Heart left ventricle (tissue), 13 donors: ENCODE measurements around the gene PARD3.

Source experiments
- POLR2A ChIP-seq, 2 donors: fragments of 450-650 bp; IDR thresholded peaks; one replicate each; pipeline ENCODE4 v1.6.1; 2017; ENCODE audit warnings: antibody characterized with exemption in 2 of 2, mild to moderate bottlenecking in 2 of 2, moderate library complexity in 2 of 2
- TF ChIP-seq, protein P1 (sequence below), 12 donors: fragments of 200-600 bp; sonication (generic) in 4 of 12; IDR thresholded peaks; one replicate each; pipeline versions ENCODE4 v1.5.0 to v1.8.0; 2018 to 2022; ENCODE audit warnings: antibody characterized with exemption in 12 of 12, mild to moderate bottlenecking in 5 of 12
- donor health status: ischemic (EF 13 %, LVEDD 7.1; RV severe dilation, severe dysfunction).
- donor health status: DM: no; HTN: yes; CAD: no.
- donor health status: DM: no; HTN: no; CAD: no.
- donor health status: ischemic (EF 25% LVEDD 6.9; RV normal size, moderate dysfunction).
- donor health status: ischemic (EF 25% LVEDD 5.7; RV mildly dilated, moderate dysfunction).
- donor health status: ischemic (EF 35%, LVEDD 5.7; RV mildly dilated, moderate dysfunction).
- donor health status: nonischemic (EF 11% LVEDD 7.7; RV severe dilation, severe dysfunction).
- donor health status: DM: yes; HTN: yes; CAD: no.
- donor health status: PGD.
- donor health status: ischemic (EF 29% LVEDD 5.4; RV normal size, mild dysfunction).
- donor health status: nonischemic (EF 23%, LVEDD 6.1; RV moderate dilation, normal function).

DNA sequence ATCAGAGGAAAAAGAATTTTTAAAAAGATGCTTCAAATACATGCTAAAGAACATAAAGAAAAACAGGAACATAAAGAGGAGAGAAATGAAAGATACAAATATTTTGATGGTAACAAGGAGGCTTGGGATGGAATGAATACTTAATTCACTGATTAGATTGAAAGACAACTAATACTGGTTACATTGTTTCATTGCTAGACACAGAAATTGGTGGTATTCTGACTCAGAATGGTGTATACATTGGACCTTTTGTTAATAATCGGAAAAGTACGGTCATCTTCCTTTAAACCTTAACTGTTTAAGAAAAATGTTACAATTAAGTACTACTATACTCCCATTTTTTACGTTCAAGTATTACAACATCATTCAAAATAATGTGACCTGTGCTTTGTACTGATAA lies 567.5 kb downstream of the PARD3 start:
- TF ChIP-seq, protein P1, sequence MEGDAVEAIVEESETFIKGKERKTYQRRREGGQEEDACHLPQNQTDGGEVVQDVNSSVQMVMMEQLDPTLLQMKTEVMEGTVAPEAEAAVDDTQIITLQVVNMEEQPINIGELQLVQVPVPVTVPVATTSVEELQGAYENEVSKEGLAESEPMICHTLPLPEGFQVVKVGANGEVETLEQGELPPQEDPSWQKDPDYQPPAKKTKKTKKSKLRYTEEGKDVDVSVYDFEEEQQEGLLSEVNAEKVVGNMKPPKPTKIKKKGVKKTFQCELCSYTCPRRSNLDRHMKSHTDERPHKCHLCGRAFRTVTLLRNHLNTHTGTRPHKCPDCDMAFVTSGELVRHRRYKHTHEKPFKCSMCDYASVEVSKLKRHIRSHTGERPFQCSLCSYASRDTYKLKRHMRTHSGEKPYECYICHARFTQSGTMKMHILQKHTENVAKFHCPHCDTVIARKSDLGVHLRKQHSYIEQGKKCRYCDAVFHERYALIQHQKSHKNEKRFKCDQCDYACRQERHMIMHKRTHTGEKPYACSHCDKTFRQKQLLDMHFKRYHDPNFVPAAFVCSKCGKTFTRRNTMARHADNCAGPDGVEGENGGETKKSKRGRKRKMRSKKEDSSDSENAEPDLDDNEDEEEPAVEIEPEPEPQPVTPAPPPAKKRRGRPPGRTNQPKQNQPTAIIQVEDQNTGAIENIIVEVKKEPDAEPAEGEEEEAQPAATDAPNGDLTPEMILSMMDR (IDR thresholded peaks at IDR 0.05), result no peak
- TF ChIP-seq POLR2A (IDR thresholded peaks at IDR 0.05), result no peak
